Neutrophil (primary cell): ENCODE measurements around the gene CLCA1.

ENCODE experiments used
- H3K27ac ChIP-seq: fragments of 200-600 bp; sonication (generic); 2 replicates; pipeline ENCODE4 v1.5.1; 2016; ENCODE audit warnings: mild to moderate bottlenecking, moderate library complexity
- H3K27me3 ChIP-seq: fragments of 200-600 bp; sonication (generic); 2 replicates; pipeline ENCODE4 v1.6.0; 2016; ENCODE audit warnings: mild to moderate bottlenecking
- H3K36me3 ChIP-seq: fragments of 200-600 bp; sonication (generic); 2 replicates; pipeline ENCODE4 v1.5.1; 2017
- H3K4me1 ChIP-seq, 2 experiments: fragments of 200-600 bp in 1 of 2; sonication (generic) in 1 of 2; 1 replicate in 1 of 2; 2 replicates in 1 of 2; pipeline versions ENCODE4 v1.5.1 to v1.6.1; 2013 to 2016; ENCODE audit warnings: low read depth in 1 of 2, low read length in 1 of 2, mild to moderate bottlenecking in 1 of 2, moderate library complexity in 1 of 2; ENCODE audit not compliant: control insufficient read depth in 1 of 2, insufficient read depth in 1 of 2
- H3K4me3 ChIP-seq, 2 experiments: fragments of 200-600 bp in 1 of 2; sonication (generic) in 1 of 2; 1 replicate in 1 of 2; 2 replicates in 1 of 2; pipeline ENCODE4 v1.5.1; 2013 to 2016; ENCODE audit warnings: low read depth in 1 of 2, low read length in 1 of 2, mild to moderate bottlenecking in 1 of 2, moderate library complexity in 1 of 2
- H3K9me3 ChIP-seq: fragments of 200-600 bp; sonication (generic); 2 replicates; pipeline ENCODE4 v1.5.1; 2016
- CTCF ChIP-seq: fragments of 200-600 bp; sonication (generic); IDR thresholded peaks from 2 replicates; pipeline ENCODE4 v1.5.1; 2016; ENCODE audit warnings: antibody characterized with exemption

CLCA1 gene

DNA sequence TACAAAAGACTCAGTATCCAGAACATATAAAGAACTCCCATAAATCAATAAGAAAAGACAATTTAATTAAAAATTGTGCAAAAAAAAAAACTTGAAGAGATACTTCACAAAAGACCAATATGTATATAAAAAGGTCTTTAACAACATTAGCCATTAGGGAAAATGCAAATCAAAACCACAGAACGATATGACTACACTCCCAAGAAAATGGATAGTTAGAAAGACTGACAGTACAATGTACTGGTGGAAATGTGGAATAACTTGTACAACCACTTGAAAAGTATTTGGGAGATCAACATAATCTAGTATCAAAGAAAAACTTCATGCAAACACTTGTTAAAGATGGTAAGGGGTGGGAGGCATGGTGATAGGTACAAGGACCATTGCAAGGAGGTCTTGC, 3.9 kb upstream of the CLCA1 start:
- no peak overlapping the region for H3K27ac ChIP-seq
- H3K36me3 ChIP-seq = no peaks in the 10 kb centered on the region
- H3K4me1 ChIP-seq = no peaks in the 10 kb centered on the region
- no peaks in the 10 kb centered on the region for H3K9me3 ChIP-seq
- H3K4me3 ChIP-seq = no peak overlapping the region
- no peaks in the 10 kb centered on the region for H3K27me3 ChIP-seq
- TF ChIP-seq CTCF = no peak

- Histone ChIP-seq H3K27ac (no peak overlapping the region), H3K4me1 (no peaks in the 10 kb centered on the region), H3K27me3 (no peaks in the 10 kb centered on the region), H3K36me3 (no peaks in the 10 kb centered on the region), H3K9me3 (no peaks in the 10 kb centered on the region), H3K4me3 (no peak overlapping the region)
- no peak for TF ChIP-seq CTCF
Observed at GRCh38 chr1:86466109-86466844, 2.5 kb upstream of the CLCA1 start.

- Histone ChIP-seq H3K36me3 (no peaks in the 10 kb centered on the region), H3K4me1 (no peaks in the 10 kb centered on the region), H3K27ac (no peak overlapping the region), H3K4me3 (no peak overlapping the region), H3K9me3 (no peaks in the 10 kb centered on the region), H3K27me3 (no peaks in the 10 kb centered on the region)
- no peak for TF ChIP-seq CTCF
Observed at GRCh38 chr1:86466986-86467385, 1.7 kb upstream of the CLCA1 start.

DNA sequence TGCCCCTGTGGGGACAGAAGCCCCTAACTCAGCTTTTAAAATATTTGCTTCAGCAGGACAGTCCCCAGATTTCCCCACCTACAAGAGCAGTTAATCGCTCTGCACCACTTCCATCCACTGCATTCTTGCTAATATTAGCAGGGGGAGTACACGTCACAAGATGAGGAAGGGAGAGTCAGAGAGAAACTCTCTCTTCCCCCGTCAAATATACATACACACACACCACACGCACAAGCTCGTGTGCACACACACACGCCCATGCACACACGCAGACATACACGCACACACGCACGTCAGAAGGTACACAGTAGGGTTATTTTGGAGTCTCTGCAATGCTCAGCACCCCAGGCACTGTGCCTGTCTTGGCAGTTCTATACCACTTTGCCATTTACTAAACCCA, 2.1 kb downstream of the CLCA1 start:
- Histone ChIP-seq H3K27ac (no peak overlapping the region), H3K27me3 (no peaks in the 10 kb centered on the region), H3K9me3 (no peaks in the 10 kb centered on the region), H3K36me3 (no peaks in the 10 kb centered on the region), H3K4me3 (no peak overlapping the region), H3K4me1 (no peaks in the 10 kb centered on the region)
- no peak for TF ChIP-seq CTCF

DNA sequence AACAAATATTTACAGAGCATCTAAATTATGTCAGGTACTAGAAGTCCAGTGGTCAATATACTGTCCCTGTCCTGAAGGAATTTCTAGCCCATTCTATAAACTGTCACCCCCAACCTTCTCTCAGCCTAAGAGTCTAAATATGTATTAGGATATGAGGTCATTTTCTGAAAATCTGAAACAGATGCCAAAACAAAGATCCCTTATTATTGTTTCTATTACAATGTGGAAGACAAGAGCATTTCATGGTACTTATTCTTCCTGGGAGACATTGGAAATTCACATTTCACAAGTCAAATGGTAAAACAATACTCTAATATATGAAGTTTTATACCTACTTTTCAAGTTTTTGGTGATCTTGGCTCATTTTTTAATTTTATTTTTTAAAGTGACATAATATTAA, 2.6 kb downstream of the CLCA1 start:
- Histone ChIP-seq H3K9me3 (no peaks in the 10 kb centered on the region), H3K4me1 (no peaks in the 10 kb centered on the region), H3K4me3 (no peak overlapping the region), H3K36me3 (no peaks in the 10 kb centered on the region), H3K27ac (no peak overlapping the region), H3K27me3 (no peaks in the 10 kb centered on the region)
- TF ChIP-seq CTCF = no peak

- Histone ChIP-seq H3K36me3 (no peaks in the 10 kb centered on the region), H3K9me3 (no peaks in the 10 kb centered on the region), H3K4me3 (no peak overlapping the region), H3K27me3 (no peaks in the 10 kb centered on the region), H3K27ac (no peak overlapping the region), H3K4me1 (no peaks in the 10 kb centered on the region)
- no peak for TF ChIP-seq CTCF
Observed at GRCh38 chr1:86472152-86472551, 3.4 kb downstream of the CLCA1 start.
